B cell (primary cell): ENCODE data around the gene ABHD5. TPM values are rescaled to one million over a fixed set of nuclear protein-coding genes. Genes with fewer than 3 reads are reported as not detected.

ENCODE experiments used
- ATAC-seq: fragments of 200-7000 bp; cut with Tn5 transposase; one replicate; pipeline ENCODE4 v1.10.0; 2021; ENCODE audit warnings: low read depth, mild to moderate bottlenecking, moderate number of reproducible peaks, moderate library complexity
- CTCF ChIA-PET: fragments of 350-600 bp; sonication (Branson Sonifier 250); formaldehyde crosslinking; loops from one replicate; lab custom pipeline; 2021; ENCODE audit warnings: antibody characterized with exemption, inconsistent platforms; lab: Charles Lee
- POLR2A ChIA-PET: fragments of 350-600 bp; sonication (Branson Sonifier 250); formaldehyde crosslinking; loops from one replicate; lab custom pipeline; 2021; ENCODE audit warnings: antibody characterized with exemption; lab: Charles Lee
- DNase-seq: peaks from one replicate; pipeline ENCODE4 v3.0.0; 2013
- H2AFZ ChIP-seq: 2 replicates; pipeline ENCODE4 v1.6.1; 2012; ENCODE audit warnings: mild to moderate bottlenecking, low read depth, low read length; ENCODE audit not compliant: insufficient read depth, poor library complexity, severe bottlenecking
- H3K27ac ChIP-seq, 2 donors: 1 replicate in 1 of 2; 2 replicates in 1 of 2; pipeline ENCODE4 v1.5.1; 2012 to 2013; ENCODE audit warnings: low read length in 2 of 2, mild to moderate bottlenecking in 2 of 2, moderate library complexity in 1 of 2
- H3K27me3 ChIP-seq, 4 experiments: fragments of 200-600 bp in 1 of 4; sonication (generic) in 1 of 4; replicated peaks in 1 of 4; 1 replicate in 2 of 4; 2 replicates in 2 of 4; pipeline versions ENCODE4 v1.6.1 to v1.7.0; 2013 to 2016; ENCODE audit warnings: low read length in 3 of 4, mild to moderate bottlenecking in 2 of 4, mixed read lengths in 1 of 4, moderate library complexity in 1 of 4; ENCODE audit not compliant: insufficient read depth in 4 of 4, control insufficient read depth in 3 of 4; ENCODE audit errors: control extremely low read depth in 1 of 4
- H3K36me3 ChIP-seq, 2 experiments: replicated peaks in 1 of 2; 1 replicate in 1 of 2; 2 replicates in 1 of 2; pipeline versions ENCODE4 v1.6.1 to v1.7.1; 2013; ENCODE audit warnings: low read length in 1 of 2; ENCODE audit not compliant: insufficient read depth in 2 of 2, control insufficient read depth in 1 of 2; ENCODE audit errors: control extremely low read depth in 1 of 2, extremely low read depth in 1 of 2
- H3K4me1 ChIP-seq, 2 donors: fragments of 200-600 bp in 1 of 2; sonication (generic) in 1 of 2; 1 replicate in 1 of 2; 2 replicates in 1 of 2; pipeline versions ENCODE4 v1.5.1 to v1.6.1; 2013 to 2017; ENCODE audit warnings: low read length in 2 of 2; ENCODE audit not compliant: control insufficient read depth in 2 of 2, insufficient read depth in 2 of 2
- H3K4me2 ChIP-seq: replicated peaks from 2 replicates; pipeline ENCODE3; 2012; ENCODE audit warnings: mild to moderate bottlenecking, low read depth, low read length; ENCODE audit not compliant: poor library complexity, severe bottlenecking
- H3K4me3 ChIP-seq, 5 experiments: fragments of 200-600 bp in 1 of 5; sonication (generic) in 1 of 5; 1 replicate in 3 of 5; 2 replicates in 2 of 5; pipeline versions ENCODE4 v1.5.1 to v1.7.0; 2011 to 2016; ENCODE audit warnings: low read length in 4 of 5, mild to moderate bottlenecking in 4 of 5, low read depth in 2 of 5, control low read depth in 1 of 5, moderate library complexity in 1 of 5; ENCODE audit not compliant: insufficient read depth in 1 of 5; ENCODE audit errors: control extremely low read depth in 1 of 5, extremely low read depth in 1 of 5
- H3K79me2 ChIP-seq: fragments of 200-600 bp; sonication (generic); one replicate; pipeline ENCODE4 v1.6.0; 2016; ENCODE audit warnings: low read length; ENCODE audit not compliant: control insufficient read depth, insufficient read depth
- H3K9ac ChIP-seq: fragments of 200-600 bp; sonication (generic); 2 replicates; pipeline ENCODE4 v1.6.1; 2017; ENCODE audit warnings: mild to moderate bottlenecking, low read length, moderate library complexity
- H3K9me3 ChIP-seq, 3 donors: one replicate each; pipeline versions ENCODE4 v1.6.1 to v1.7.1; 2013; ENCODE audit warnings: low read length in 2 of 3; ENCODE audit not compliant: control insufficient read depth in 2 of 3, insufficient read depth in 1 of 3; ENCODE audit errors: control extremely low read depth in 1 of 3
- H4K20me1 ChIP-seq: 2 replicates; pipeline ENCODE4 v1.6.0; 2012; ENCODE audit warnings: mild to moderate bottlenecking, low read length; ENCODE audit not compliant: insufficient read depth, control insufficient read depth, poor library complexity, severe bottlenecking
- H3K27ac Mint-ChIP-seq: one replicate; pipeline ENCODE4 v1.8.0; 2021; ENCODE audit warnings: mixed read lengths
- H3K27me3 Mint-ChIP-seq: one replicate; pipeline ENCODE4 v1.8.0; 2021; ENCODE audit warnings: mixed read lengths
- H3K4me1 Mint-ChIP-seq: one replicate; pipeline ENCODE4 v1.8.0; 2021; ENCODE audit warnings: mixed read lengths
- H3K4me3 Mint-ChIP-seq: one replicate; pipeline ENCODE4 v1.8.0; 2021; ENCODE audit warnings: mixed read lengths
- H3K9me3 Mint-ChIP-seq: one replicate; pipeline ENCODE4 v1.8.0; 2022; ENCODE audit warnings: mixed read lengths; ENCODE audit not compliant: insufficient read depth
- EZH2 ChIP-seq: IDR thresholded peaks from 2 replicates; pipeline ENCODE4 v1.6.1; 2012; ENCODE audit warnings: borderline replicate concordance, low read depth, mild to moderate bottlenecking, moderate library complexity, low read length; ENCODE audit not compliant: insufficient read depth, poor library complexity, severe bottlenecking
- WGBS: methylation state at CpG from one replicate; pipeline ENCODE4 v1.1.5; 2013; ENCODE audit warnings: missing lambda C conversion rate; ENCODE audit not compliant: insufficient coverage; 5-methylcytosine and 5-hydroxymethylcytosine counted together
- intact Hi-C: fragments of 100-400 bp; cut with micrococcal nuclease; formaldehyde crosslinking; loops from one replicate; pipeline ENCODE4 v1.10.0; 2022
- polyA plus RNA-seq: library from polyadenylated mRNA; depleted of rRNA; stranded (reverse); fragments of >200 nt; gene quantifications from 2 replicates; pipeline ENCODE4 v1.2.3, GENCODE V29; 2012
- total RNA-seq, 2 donors: library from RNA; stranded (reverse); fragments of 120-200 nt in 1 of 2; gene quantifications; 1 replicate in 1 of 2; 2 replicates in 1 of 2; pipeline versions ENCODE4 v1.2.3 to v1.2.4, GENCODE V29; 2013 to 2022
- TF ChIP-seq, protein P1 (sequence below): fragments of 200-600 bp; IDR thresholded peaks from one replicate; pipeline ENCODE4 v1.8.0; 2022; ENCODE audit warnings: antibody characterized with exemption, mild to moderate bottlenecking

Gene ABHD5
- total and polyA plus RNA-seq, 2 donors (not counting 1 experiment from before 2014, with no cell fraction given): 4.7 to 12.1 TPM

GRCh38 chr3:43704697-43705096, 14.0 kb downstream of the ABHD5 start:
- ATAC-seq: no peak
- H3K27ac Mint-ChIP-seq: no peak overlapping the region
- no peaks in the 10 kb centered on the region for H3K9me3 ChIP-seq
- H3K4me1 Mint-ChIP-seq: peaks cover 12% of the 10 kb centered on the region
- no peak overlapping the region for H3K27ac ChIP-seq
- ChIA-PET POLR2A (no interaction called here), CTCF (no interaction called here)
- no peak for DNase-seq
- TF ChIP-seq EZH2: no peak
- H2AFZ ChIP-seq: no peak overlapping the region
- no peak overlapping the region for H3K9ac ChIP-seq
- peak overlapping the region; percentile 24 for H3K4me2 ChIP-seq
- H3K27me3 Mint-ChIP-seq: no peaks in the 10 kb centered on the region
- no peaks in the 10 kb centered on the region for H4K20me1 ChIP-seq
- H3K79me2 ChIP-seq: no peaks in the 10 kb centered on the region
- H3K9me3 Mint-ChIP-seq: no peaks in the 10 kb centered on the region
- H3K27me3 ChIP-seq: no peaks in the 10 kb centered on the region
- peaks cover 0 to 10% of the 10 kb centered on the region in 2 experiments for H3K36me3 ChIP-seq
- no peak overlapping the region for H3K4me3 Mint-ChIP-seq
- no peak overlapping the region for H3K4me3 ChIP-seq
- intact Hi-C loops: no loop called here
- H3K4me1 ChIP-seq: peaks cover 2 to 3% of the 10 kb centered on the region in 2 donors

- Histone ChIP-seq H3K79me2 (no peaks in the 10 kb centered on the region), H3K4me3 (no peak overlapping the region), H3K36me3 (peaks cover 0 to 8% of the 10 kb centered on the region in 2 experiments), H3K9me3 (no peaks in the 10 kb centered on the region), H2AFZ (no peak overlapping the region), H3K4me1 (peaks cover 2 to 3% of the 10 kb centered on the region in 2 donors), H3K9ac (no peak overlapping the region), H3K27ac (no peak overlapping the region), H3K4me2 (no peak overlapping the region), H4K20me1 (no peaks in the 10 kb centered on the region), H3K27me3 (no peaks in the 10 kb centered on the region)
- Mint-ChIP-seq H3K4me1 (peaks cover 11% of the 10 kb centered on the region), H3K9me3 (no peaks in the 10 kb centered on the region), H3K27me3 (no peaks in the 10 kb centered on the region), H3K27ac (no peak overlapping the region), H3K4me3 (no peak overlapping the region)
- intact Hi-C loops: no loop called here
- no peak for ATAC-seq
- ChIA-PET POLR2A (no interaction called here), CTCF (no interaction called here)
- WGBS: no CpG with 5 or more reads among the region's 7 CpGs
- DNase-seq: no peak
- TF ChIP-seq EZH2: no peak
- TF ChIP-seq, protein P1, sequence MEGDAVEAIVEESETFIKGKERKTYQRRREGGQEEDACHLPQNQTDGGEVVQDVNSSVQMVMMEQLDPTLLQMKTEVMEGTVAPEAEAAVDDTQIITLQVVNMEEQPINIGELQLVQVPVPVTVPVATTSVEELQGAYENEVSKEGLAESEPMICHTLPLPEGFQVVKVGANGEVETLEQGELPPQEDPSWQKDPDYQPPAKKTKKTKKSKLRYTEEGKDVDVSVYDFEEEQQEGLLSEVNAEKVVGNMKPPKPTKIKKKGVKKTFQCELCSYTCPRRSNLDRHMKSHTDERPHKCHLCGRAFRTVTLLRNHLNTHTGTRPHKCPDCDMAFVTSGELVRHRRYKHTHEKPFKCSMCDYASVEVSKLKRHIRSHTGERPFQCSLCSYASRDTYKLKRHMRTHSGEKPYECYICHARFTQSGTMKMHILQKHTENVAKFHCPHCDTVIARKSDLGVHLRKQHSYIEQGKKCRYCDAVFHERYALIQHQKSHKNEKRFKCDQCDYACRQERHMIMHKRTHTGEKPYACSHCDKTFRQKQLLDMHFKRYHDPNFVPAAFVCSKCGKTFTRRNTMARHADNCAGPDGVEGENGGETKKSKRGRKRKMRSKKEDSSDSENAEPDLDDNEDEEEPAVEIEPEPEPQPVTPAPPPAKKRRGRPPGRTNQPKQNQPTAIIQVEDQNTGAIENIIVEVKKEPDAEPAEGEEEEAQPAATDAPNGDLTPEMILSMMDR: no peak
These were observed 15.6 kb downstream of the ABHD5 start for GRCh38 chr3:43706342-43706741.
